Measurements from ENCODE around the gene PYROXD2. TPM values are rescaled to one million over a fixed set of nuclear protein-coding genes. Genes with fewer than 3 reads are reported as not detected.

The PYROXD2 gene
- total and polyA plus RNA-seq, 2 of the 13 experiments (the other 11 are each of a cell fraction or from before 2014, with no cell fraction given): 2.0 to 6.2 TPM

DNA sequence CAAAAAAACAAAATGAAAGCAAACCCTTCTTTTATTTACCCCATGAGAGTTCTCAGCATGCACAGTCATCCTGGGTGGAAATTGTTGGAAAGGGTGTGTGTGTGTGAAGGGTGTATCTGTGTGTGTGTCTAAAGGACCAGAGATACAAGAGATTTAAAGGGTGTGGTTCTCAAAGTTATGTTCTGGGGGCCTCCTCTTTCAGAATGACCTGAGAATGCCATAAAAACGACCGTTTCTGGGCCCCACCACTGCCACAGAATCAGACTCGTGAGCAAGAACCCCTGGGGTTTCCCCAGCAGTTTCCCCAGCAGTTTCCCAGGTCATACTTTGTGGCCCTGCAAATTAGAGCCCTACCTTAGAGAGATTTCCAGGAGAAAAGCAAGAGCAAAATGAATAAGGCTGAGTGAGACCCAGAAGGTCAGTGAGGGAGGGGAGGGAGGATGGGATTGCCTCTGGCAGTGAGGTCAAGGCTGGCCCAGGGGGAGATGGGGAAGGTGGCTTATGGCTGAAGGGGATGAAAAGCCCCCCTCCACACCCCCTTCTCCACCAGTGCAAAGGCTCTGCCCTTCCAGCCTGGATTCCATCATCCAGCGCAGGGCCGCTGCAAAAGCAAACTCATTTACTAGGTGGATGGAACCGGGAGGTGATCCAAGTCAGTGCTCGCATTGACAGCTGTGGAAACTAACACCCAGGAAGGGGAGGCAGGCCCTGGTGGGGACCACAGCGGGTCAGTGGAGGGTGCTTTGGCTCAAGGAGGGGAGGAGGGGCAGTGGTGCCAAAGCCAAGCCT is 10.2 kb downstream of the PYROXD2 start (continued):
- TF ChIP-seq FOXO1 (CRISPR knock-in tag; IDR thresholded peaks at IDR 0.05) (no peak), ZNF749 (CRISPR knock-in tag; IDR thresholded peaks at IDR 0.05; ENCODE audit: borderline replicate concordance) (no peak), ZNF264 (CRISPR knock-in tag; IDR thresholded peaks at IDR 0.05) (no peak), ZNF713 (CRISPR knock-in tag; IDR thresholded peaks at IDR 0.05) (no peak), PHF21A (CRISPR knock-in tag; IDR thresholded peaks at IDR 0.05) (no peak)

DNA sequence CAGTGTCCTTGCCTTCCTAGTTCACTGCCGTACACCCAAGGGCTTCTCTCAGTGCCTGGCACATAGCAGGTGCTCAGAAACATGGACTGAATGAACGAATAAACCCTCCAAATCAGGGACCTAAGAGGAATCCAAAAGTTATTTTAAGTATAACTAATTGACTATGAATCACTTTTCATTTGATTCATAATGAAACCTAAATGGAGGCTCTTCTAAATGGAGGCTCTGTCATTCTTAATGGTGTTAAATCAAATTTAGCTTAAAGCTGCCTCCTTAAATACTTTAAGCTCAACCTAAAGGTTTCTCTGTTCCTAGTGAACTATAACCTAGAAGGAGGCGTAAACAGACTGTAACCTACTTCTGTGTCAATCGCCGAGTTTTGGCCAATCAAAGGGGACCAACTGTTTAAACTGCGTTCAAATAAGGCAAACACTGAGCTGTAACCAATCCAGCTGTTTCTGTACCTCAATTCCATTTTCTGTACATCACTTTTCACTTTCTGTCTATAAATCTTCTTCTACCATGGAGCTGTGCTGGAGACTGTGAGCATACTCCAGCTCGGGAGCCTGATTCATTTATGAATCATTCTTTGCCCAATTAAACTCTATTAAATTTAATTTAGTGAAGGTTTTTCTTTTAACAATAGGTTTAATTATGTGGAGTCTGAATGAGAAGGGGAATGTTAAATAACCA is 11.0 kb downstream of the PYROXD2 start:
- ATAC-seq: no peak
- Histone ChIP-seq H3K9me3 (ENCODE audit: low read length) (no peaks in the 10 kb centered on the region), H3K27ac (ENCODE audit: extremely low read length, insufficient read depth, low read length) (no peak overlapping the region), H3K9ac (ENCODE audit: insufficient read depth, low read depth, low read length) (no peak overlapping the region), H3K4me3 (replicated peaks in 1 of 3; ENCODE audit: insufficient read depth in 1 of 3, low read depth in 2 of 3, low read length in 3 of 3) (no peak overlapping the region), H3K4me2 (ENCODE audit: low read depth, low read length) (no peak overlapping the region), H2AFZ (ENCODE audit: low read length) (no peak overlapping the region), H4K20me1 (ENCODE audit: insufficient read depth, low read length) (no peaks in the 10 kb centered on the region), H3K36me3 (replicated peaks in 1 of 2; ENCODE audit: control insufficient read depth in 1 of 2, insufficient read depth in 2 of 2, low read length in 2 of 2) (no peaks in the 10 kb centered on the region), H3K4me1 (ENCODE audit: insufficient read depth, low read length) (no peaks in the 10 kb centered on the region), H3K79me2 (ENCODE audit: insufficient read depth, low read length) (no peaks in the 10 kb centered on the region), H3K27me3 (ENCODE audit: control insufficient read depth in 1 of 2, insufficient read depth in 2 of 2, low read length in 2 of 2) (no peaks in the 10 kb centered on the region)
- no peak for FAIRE-seq
- ChIA-PET POLR2A (interaction anchor here (1.3 kb wide), 1 partner anchor 11 kb away, joined by 6 read pairs; the partner anchor contains the start of gene PYROXD2), CTCF (ENCODE audit: low intra/inter-chr PET ratio, low total read pairs) (no interaction called here)
- intact Hi-C loops (cut with micrococcal nuclease; ENCODE audit: unreplicated experiment): no loop called here
- no peak for DNase-seq (ENCODE audit: low spot score)
- in situ Hi-C loops (cut with HindIII; ENCODE audit: extremely low pct_ligation_motif_present, low pct_unique_long_range_greater_than_20kb): no loop called here
- WGBS (ENCODE audit: low lambda C conversion rate): 77% methylated on average over 7 of the region's 7 CpGs
- BruUV-seq (replicated peaks): no TSS peak
- TF ChIP-seq ATRX (CRISPR knock-in tag; IDR thresholded peaks at IDR 0.05; ENCODE audit: borderline replicate concordance): no peak
- no peak for TF ChIP-seq IKZF1 (IDR thresholded peaks at IDR 0.05)
- no peak for TF ChIP-seq SMARCC2 (IDR thresholded peaks at IDR 0.05)
- no peak for TF ChIP-seq ERF (CRISPR knock-in tag; IDR thresholded peaks at IDR 0.05)
- TF ChIP-seq, protein P1, sequence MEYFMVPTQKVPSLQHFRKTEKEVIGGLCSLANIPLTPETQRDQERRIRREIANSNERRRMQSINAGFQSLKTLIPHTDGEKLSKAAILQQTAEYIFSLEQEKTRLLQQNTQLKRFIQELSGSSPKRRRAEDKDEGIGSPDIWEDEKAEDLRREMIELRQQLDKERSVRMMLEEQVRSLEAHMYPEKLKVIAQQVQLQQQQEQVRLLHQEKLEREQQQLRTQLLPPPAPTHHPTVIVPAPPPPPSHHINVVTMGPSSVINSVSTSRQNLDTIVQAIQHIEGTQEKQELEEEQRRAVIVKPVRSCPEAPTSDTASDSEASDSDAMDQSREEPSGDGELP (IDR thresholded peaks at IDR 0.05; ENCODE audit: borderline replicate concordance, low read depth): no peak
- TF ChIP-seq, protein P2, sequence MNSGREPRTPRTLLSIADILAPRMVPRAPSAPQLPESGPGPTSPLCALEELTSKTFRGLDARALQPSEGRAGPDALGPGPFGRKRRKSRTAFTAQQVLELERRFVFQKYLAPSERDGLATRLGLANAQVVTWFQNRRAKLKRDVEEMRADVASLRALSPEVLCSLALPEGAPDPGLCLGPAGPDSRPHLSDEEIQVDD (CRISPR knock-in tag; IDR thresholded peaks at IDR 0.05; ENCODE audit: borderline replicate concordance): no peak
- TF ChIP-seq SNAPC2 (CRISPR knock-in tag; IDR thresholded peaks at IDR 0.05): no peak
- TF ChIP-seq, protein P3, sequence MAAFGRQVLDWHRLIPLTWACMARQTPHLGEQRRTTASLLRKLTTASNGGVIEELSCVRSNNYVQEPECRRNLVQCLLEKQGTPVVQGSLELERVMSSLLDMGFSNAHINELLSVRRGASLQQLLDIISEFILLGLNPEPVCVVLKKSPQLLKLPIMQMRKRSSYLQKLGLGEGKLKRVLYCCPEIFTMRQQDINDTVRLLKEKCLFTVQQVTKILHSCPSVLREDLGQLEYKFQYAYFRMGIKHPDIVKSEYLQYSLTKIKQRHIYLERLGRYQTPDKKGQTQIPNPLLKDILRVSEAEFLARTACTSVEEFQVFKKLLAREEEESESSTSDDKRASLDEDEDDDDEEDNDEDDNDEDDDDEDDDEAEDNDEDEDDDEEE (CRISPR knock-in tag; IDR thresholded peaks at IDR 0.05): no peak
- no peak for TF ChIP-seq ISX (CRISPR knock-in tag; conservative IDR thresholded peaks at IDR 0.05)
- TF ChIP-seq ARHGAP35 (CRISPR knock-in tag; IDR thresholded peaks at IDR 0.05; ENCODE audit: borderline replicate concordance): no peak
- TF ChIP-seq ATM (IDR thresholded peaks at IDR 0.05; ENCODE audit: borderline replicate concordance): no peak
- no peak for TF ChIP-seq KLF12 (CRISPR knock-in tag; IDR thresholded peaks at IDR 0.05; ENCODE audit: borderline replicate concordance)
- TF ChIP-seq, protein P4, sequence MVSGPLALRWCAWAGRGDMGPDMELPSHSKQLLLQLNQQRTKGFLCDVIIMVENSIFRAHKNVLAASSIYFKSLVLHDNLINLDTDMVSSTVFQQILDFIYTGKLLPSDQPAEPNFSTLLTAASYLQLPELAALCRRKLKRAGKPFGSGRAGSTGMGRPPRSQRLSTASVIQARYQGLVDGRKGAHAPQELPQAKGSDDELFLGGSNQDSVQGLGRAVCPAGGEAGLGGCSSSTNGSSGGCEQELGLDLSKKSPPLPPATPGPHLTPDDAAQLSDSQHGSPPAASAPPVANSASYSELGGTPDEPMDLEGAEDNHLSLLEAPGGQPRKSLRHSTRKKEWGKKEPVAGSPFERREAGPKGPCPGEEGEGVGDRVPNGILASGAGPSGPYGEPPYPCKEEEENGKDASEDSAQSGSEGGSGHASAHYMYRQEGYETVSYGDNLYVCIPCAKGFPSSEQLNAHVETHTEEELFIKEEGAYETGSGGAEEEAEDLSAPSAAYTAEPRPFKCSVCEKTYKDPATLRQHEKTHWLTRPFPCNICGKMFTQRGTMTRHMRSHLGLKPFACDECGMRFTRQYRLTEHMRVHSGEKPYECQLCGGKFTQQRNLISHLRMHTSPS (CRISPR knock-in tag; IDR thresholded peaks at IDR 0.05; ENCODE audit: low read depth): no peak
